ENCODE data around the gene RUBCN.
"Not testable (repeated sequence)": the region's sequence is repeated elsewhere in the genome, so short reads cannot be mapped to it uniquely, and the experiment has no call there.

Gene RUBCN

DNA sequence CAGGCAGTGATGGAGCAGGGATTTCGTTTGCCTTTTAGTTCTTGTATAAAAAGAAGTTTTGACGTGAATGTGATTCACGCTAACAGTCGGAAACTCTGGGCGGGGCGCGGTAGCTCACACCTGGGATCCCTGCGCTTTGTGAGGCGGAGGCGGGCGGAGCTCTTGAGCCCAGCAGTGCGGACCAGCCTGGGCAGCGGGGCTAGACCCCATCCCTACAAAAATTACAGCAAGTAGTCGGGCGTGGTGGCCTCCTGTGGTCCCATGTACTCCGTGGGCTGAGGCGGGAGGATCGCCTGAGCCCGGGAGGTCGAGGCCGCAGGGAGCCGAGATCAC lies 81.7 kb downstream of the RUBCN start:
- DNase-seq: not testable (repeated sequence)

DNA sequence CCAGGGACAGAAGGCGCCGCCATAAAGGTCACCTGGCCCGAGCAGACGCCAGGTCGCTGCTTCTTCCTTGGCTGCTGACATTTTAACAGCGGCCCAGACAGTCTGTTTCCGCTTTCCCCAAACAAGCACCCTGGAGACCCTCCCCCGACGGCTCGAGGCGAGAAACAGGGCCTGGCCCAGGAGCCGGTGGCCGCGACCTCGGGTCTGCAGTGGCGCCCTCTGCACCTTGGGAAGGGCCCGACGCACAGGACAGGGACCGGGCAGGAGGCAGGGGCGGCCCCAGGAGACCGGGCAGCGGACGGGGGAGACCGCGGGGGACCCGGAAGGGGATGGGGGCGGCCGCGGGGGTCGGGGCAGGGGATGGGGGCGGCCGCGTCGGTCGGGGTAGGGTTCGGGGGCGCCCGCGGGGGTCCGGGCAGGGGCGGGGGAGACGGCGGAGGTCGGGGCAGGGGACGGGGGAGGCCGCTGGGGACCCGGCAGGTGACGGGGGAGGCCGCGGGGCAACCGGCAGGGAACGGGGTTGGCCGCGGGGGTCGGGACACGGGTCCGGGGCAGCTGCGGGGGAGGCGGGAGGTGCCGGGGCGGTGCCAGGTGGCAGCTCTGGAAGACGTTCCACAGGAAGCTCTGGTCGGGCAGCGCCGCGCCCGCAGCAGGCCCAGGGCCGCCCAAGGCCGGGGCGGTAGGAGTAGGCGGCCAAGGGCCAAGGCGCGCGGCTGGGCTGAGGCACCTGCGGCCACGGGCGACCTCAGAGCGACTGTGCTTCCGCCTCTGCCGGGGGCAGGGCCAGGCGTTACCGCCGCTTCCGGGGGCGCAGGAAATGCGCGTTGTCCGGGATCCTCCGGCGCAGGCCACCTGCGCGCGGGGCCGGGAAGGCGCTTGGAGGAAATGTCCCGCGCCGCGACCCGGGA lies 82.4 kb downstream of the RUBCN start:
- DNase-seq: not testable (repeated sequence)

- DNase-seq: not testable (repeated sequence)
Observed at GRCh38 chr3:197652860-197653259, 83.8 kb downstream of the RUBCN start.

DNA sequence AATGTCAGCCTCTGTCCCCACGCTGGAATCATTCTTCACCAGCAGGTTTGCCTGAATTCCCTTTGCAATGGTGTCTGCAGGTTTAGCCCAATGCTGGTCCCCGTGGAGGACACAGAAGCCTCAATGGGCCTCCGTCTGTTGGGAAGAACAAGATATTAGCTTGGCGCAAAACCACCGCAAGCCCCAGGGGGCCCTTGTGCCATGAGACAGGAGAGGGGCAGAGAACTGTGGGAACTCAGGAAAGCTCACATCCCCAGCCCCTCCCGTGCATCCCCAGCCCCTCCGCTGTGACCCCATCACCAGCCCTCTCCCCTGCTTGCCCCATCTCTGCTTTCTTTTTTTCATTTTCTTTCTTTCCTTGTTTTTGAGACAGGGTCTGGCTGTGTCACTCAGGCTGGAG lies 89.1 kb downstream of the RUBCN start:
- DNase-seq: not testable (repeated sequence)

GRCh38 chr3:197647191-197647590 lies 89.5 kb downstream of the RUBCN start:
- not testable (repeated sequence) for DNase-seq

- not testable (repeated sequence) for DNase-seq
Observed at GRCh38 chr3:197646294-197646693, 90.4 kb downstream of the RUBCN start.

GRCh38 chr3:197637556-197637955 lies 99.1 kb downstream of the RUBCN start:
- DNase-seq: not testable (repeated sequence)

- DNase-seq: not testable (repeated sequence)
Observed at GRCh38 chr3:197631989-197632388, 104.7 kb downstream of the RUBCN start.

DNA sequence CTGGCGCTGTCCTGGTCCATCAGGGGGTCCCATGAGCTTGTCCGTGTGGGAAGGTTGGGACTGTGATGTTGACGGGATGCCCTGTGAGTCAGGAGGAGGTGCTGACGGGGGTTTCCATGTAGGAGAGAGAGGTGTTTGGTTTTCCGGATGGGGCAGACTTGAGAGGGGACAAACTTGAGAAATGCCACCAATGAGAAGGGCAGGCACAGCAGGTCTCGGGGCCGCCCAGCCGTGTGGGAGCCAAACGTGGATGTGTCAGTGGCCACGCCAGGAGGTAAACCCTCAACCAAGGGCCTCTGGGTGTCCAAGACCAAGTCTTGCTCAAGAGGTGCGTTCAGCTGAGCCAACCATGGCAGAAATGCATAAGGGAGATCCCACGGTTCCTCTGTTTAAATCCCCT lies 105.9 kb downstream of the RUBCN start:
- not testable (repeated sequence) for DNase-seq

- DNase-seq: not testable (repeated sequence)
Observed at GRCh38 chr3:197629286-197629685, 107.4 kb downstream of the RUBCN start.

- DNase-seq: peak; percentile 76
Observed at GRCh38 chr3:197627772-197628523, 108.8 kb downstream of the RUBCN start.

- DNase-seq: not testable (repeated sequence)
Observed at GRCh38 chr3:197627158-197627771, 109.4 kb downstream of the RUBCN start.

- not testable (repeated sequence) for DNase-seq
Observed at GRCh38 chr3:197626404-197627157, 110.1 kb downstream of the RUBCN start.

DNA sequence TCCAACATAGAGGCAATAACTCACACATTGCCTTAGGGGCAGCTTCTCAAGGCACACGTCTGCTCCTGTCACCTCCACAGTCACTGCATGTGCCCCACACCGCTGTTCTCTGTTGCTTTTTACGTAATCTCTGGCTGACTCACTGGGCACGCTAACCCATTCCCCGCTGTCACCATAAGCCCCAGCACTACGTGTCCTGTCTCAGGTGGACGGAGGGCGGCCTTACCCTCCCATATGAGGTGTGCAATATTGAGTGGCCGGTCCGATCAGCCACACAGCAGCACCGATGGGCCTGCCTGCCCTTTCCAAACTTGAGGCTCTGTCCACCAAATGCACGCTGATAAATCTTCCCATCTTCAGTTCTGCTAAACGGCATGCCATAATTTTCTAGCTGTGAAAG lies 115.2 kb downstream of the RUBCN start:
- not testable (repeated sequence) for DNase-seq
